ENCODE measurements around the gene CABYR.

DNA sequence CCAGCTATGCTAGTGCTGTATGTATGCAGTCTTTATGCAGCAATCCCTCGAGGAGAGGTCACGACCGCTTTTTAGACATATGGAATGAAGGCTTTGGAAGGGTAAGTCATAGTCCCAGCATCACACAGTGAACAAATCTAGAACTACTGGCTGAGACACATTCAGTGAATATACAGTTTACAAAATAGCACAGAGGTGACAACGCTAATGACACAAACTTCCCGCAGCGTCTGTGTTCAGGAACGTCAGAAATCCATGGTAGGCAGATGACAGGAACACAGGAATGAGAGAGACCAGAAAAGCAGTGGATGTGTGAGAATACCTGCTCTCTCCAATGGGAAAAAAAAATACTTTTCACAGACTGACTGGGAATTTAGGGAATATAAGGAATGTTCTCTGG is 29.6 kb downstream of the CABYR start:
- TF ChIP-seq, protein P1, sequence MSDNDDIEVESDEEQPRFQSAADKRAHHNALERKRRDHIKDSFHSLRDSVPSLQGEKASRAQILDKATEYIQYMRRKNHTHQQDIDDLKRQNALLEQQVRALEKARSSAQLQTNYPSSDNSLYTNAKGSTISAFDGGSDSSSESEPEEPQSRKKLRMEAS (IDR thresholded peaks at IDR 0.05): no peak
- no peak for TF ChIP-seq TAF1 (IDR thresholded peaks at IDR 0.05; ENCODE audit: low read depth)

Measured in Ishikawa (cell line).